KOPT-K1 (cell line): ENCODE data around the gene PRND.
"Not testable (repeated sequence)": the region's sequence is repeated elsewhere in the genome, so short reads cannot be mapped to it uniquely, and the experiment has no call there.

Source experiments
- H3K27ac ChIP-seq: fragments of 200-600 bp; sonication (generic); 2 replicates; pipeline ENCODE4 v1.5.1; 2016; ENCODE audit warnings: antibody characterized with exemption, mild to moderate bottlenecking, low read depth, low read length; ENCODE audit not compliant: poor library complexity, severe bottlenecking
- H3K36me3 ChIP-seq: fragments of 200-600 bp; sonication (generic); 2 replicates; pipeline ENCODE4 v1.5.1; 2017; ENCODE audit warnings: antibody characterized with exemption, mild to moderate bottlenecking, low read length, moderate library complexity; ENCODE audit not compliant: insufficient read depth
- H3K9me3 ChIP-seq: fragments of 200-600 bp; sonication (generic); 2 replicates; pipeline ENCODE4 v1.5.1; 2017; ENCODE audit warnings: antibody characterized with exemption, low read length, mild to moderate bottlenecking; ENCODE audit not compliant: insufficient read depth, poor library complexity, severe bottlenecking

The PRND gene

GRCh38 chr20:4748847-4749246 lies 27.1 kb downstream of the PRND start:
- Histone ChIP-seq H3K27ac (no peak overlapping the region), H3K9me3 (peaks cover 7% of the 10 kb centered on the region), H3K36me3 (no peaks in the 10 kb centered on the region)

GRCh38 chr20:4749326-4749725 lies 27.6 kb downstream of the PRND start:
- Histone ChIP-seq H3K36me3 (no peaks in the 10 kb centered on the region), H3K9me3 (peaks cover 7% of the 10 kb centered on the region), H3K27ac (no peak overlapping the region)

- Histone ChIP-seq H3K27ac (no peak overlapping the region), H3K9me3 (peaks cover 7% of the 10 kb centered on the region), H3K36me3 (no peaks in the 10 kb centered on the region)
These were observed 28.7 kb downstream of the PRND start for GRCh38 chr20:4750381-4750780.

- H3K9me3 ChIP-seq, H3K36me3 ChIP-seq, H3K27ac ChIP-seq: not testable (repeated sequence)
These were observed 37.6 kb downstream of the PRND start for GRCh38 chr20:4759100-4759884.

- no peak overlapping the region for H3K27ac ChIP-seq
- no peaks in the 10 kb centered on the region for H3K9me3 ChIP-seq
- H3K36me3 ChIP-seq = no peaks in the 10 kb centered on the region
These were observed 41.6 kb downstream of the PRND start for GRCh38 chr20:4763261-4763660.

- Histone ChIP-seq H3K27ac (no peak overlapping the region), H3K9me3 (no peaks in the 10 kb centered on the region), H3K36me3 (no peaks in the 10 kb centered on the region)
These were observed 42.2 kb downstream of the PRND start for GRCh38 chr20:4763723-4764510.

- H3K9me3 ChIP-seq = no peaks in the 10 kb centered on the region
- no peaks in the 10 kb centered on the region for H3K36me3 ChIP-seq
- H3K27ac ChIP-seq = no peak overlapping the region
These were observed 43.1 kb downstream of the PRND start for GRCh38 chr20:4764805-4765204.

- Histone ChIP-seq H3K27ac (no peak overlapping the region), H3K36me3 (no peaks in the 10 kb centered on the region), H3K9me3 (peaks cover 4% of the 10 kb centered on the region)
These were observed 44.0 kb downstream of the PRND start for GRCh38 chr20:4765681-4766080.

- Histone ChIP-seq H3K9me3 (peaks cover 13% of the 10 kb centered on the region), H3K36me3 (no peaks in the 10 kb centered on the region), H3K27ac (no peak overlapping the region)
These were observed 44.9 kb downstream of the PRND start for GRCh38 chr20:4766631-4767030.

- H3K36me3 ChIP-seq = no peaks in the 10 kb centered on the region
- no peak overlapping the region for H3K27ac ChIP-seq
- peaks cover 18% of the 10 kb centered on the region for H3K9me3 ChIP-seq
These were observed 45.4 kb downstream of the PRND start for GRCh38 chr20:4767084-4767483.

GRCh38 chr20:4769328-4769727 lies 47.6 kb downstream of the PRND start:
- H3K36me3 ChIP-seq = no peaks in the 10 kb centered on the region
- no peak overlapping the region for H3K27ac ChIP-seq
- peaks cover 34% of the 10 kb centered on the region for H3K9me3 ChIP-seq

GRCh38 chr20:4770026-4770425 lies 48.3 kb downstream of the PRND start:
- Histone ChIP-seq H3K9me3 (peaks cover 34% of the 10 kb centered on the region), H3K36me3 (no peaks in the 10 kb centered on the region), H3K27ac (no peak overlapping the region)

GRCh38 chr20:4771004-4771403 lies 49.3 kb downstream of the PRND start:
- no peak overlapping the region for H3K27ac ChIP-seq
- peaks cover 34% of the 10 kb centered on the region for H3K9me3 ChIP-seq
- no peaks in the 10 kb centered on the region for H3K36me3 ChIP-seq

- Histone ChIP-seq H3K36me3 (no peaks in the 10 kb centered on the region), H3K27ac (no peak overlapping the region), H3K9me3 (peaks cover 34% of the 10 kb centered on the region)
These were observed 50.4 kb downstream of the PRND start for GRCh38 chr20:4772132-4772531.

- not testable (repeated sequence) for H3K36me3 ChIP-seq, H3K27ac ChIP-seq
- H3K9me3 ChIP-seq = peaks cover 34% of the 10 kb centered on the region
These were observed 51.3 kb downstream of the PRND start for GRCh38 chr20:4773014-4773413.

GRCh38 chr20:4773736-4774135 lies 52.0 kb downstream of the PRND start:
- peaks cover 34% of the 10 kb centered on the region for H3K9me3 ChIP-seq
- no peaks in the 10 kb centered on the region for H3K36me3 ChIP-seq
- no peak overlapping the region for H3K27ac ChIP-seq
